ENCODE results near the gene IGFL2. TPM values are rescaled to one million over a fixed set of nuclear protein-coding genes. Genes with fewer than 3 reads are reported as not detected.
"Not testable (repeated sequence)": the region's sequence is repeated elsewhere in the genome, so short reads cannot be mapped to it uniquely, and the experiment has no call there.

Gene IGFL2
- total and polyA plus RNA-seq, 2 donors = 0.61 to 6.9 TPM

DNA sequence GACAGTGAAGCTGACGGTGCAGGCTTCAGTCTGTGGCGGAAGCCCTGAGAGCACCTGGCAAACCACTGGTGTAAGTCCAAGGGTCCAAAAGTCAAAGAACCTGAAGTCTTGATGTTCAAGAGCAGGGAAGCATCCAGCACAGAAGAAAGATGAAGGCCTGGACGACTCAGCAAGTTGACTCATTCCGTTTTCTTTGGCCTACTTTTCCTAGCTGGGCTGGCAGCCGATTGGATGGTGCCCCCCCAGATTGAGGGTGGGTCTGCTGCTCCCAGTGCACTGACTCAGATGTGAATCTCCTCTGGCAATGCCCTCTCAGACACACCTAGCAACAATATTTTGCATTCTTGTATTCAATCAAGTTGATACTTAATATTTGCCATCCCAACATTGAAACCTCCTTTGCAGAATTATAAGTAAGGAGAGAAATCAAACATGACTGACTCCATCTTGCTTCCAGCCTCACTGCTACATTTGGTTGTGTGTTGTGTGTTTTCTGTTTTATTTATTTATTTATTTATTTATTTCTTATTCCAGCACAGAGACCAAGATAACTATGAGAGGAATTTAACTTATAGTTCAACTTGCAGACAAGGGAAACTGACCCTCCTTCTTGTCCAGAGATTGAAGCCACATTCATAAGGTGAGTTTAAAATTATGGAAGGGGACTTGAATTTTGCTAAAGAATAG is 32.8 kb downstream of the IGFL2 start:
- peaks cover 0 to 4% of the 10 kb centered on the region in 2 donors for H3K27me3 ChIP-seq (ENCODE audit: control insufficient read depth in 2 of 2, insufficient read depth in 1 of 2, low read length in 1 of 2)
- no peaks in the 10 kb centered on the region for H3K9me3 ChIP-seq (ENCODE audit: control insufficient read depth in 2 of 2, insufficient read depth in 1 of 2, low read length in 1 of 2)
- DNase-seq (ENCODE audit: low read depth in 6 of 9, low spot score in 9 of 9) = no peak
- H3K36me3 ChIP-seq (ENCODE audit: control insufficient read depth in 2 of 2, insufficient read depth in 2 of 2, low read length in 1 of 2) = no peaks in the 10 kb centered on the region
- H3K4me3 ChIP-seq (ENCODE audit: low read length in 2 of 2) = no peak overlapping the region
- 88% methylated on average over 5 of the region's 5 CpGs for WGBS
- H3K27ac ChIP-seq (ENCODE audit: low read depth in 1 of 2, low read length in 1 of 2) = no peak overlapping the region
- H3K4me1 ChIP-seq (ENCODE audit: control insufficient read depth in 2 of 2, insufficient read depth in 2 of 2, low read length in 2 of 2) = peaks cover 0 to 4% of the 10 kb centered on the region in 2 donors

DNA sequence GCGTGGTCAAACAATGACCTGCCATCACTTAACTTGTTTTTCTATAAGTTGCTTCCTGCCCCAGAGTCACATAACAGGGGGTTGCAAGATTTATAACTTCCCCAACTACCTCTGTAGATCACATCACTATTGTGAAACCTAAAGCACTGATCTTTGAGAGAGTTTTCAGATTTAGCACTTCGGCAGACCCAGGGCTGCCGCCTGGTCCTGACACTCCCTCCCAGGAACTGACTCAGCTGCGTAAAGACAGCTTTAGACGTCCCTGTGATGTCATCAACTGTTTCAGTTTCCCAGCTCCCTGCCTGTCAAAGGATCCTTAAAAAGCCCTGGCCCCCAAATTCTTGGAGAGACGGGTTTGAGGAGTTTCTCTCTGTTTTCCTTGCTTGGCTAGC is 33.3 kb downstream of the IGFL2 start:
- H3K27ac ChIP-seq (ENCODE audit: low read depth in 1 of 2, low read length in 1 of 2) = no peak overlapping the region
- no peak for DNase-seq (ENCODE audit: low read depth in 6 of 9, low spot score in 9 of 9)
- 11% methylated on average over 6 of the region's 6 CpGs for WGBS
- no peak overlapping the region for H3K4me3 ChIP-seq (ENCODE audit: low read length in 2 of 2)
- peaks cover 0 to 4% of the 10 kb centered on the region in 2 donors for H3K27me3 ChIP-seq (ENCODE audit: control insufficient read depth in 2 of 2, insufficient read depth in 1 of 2, low read length in 1 of 2)
- no peaks in the 10 kb centered on the region for H3K36me3 ChIP-seq (ENCODE audit: control insufficient read depth in 2 of 2, insufficient read depth in 2 of 2, low read length in 1 of 2)
- peaks cover 0 to 4% of the 10 kb centered on the region in 2 donors for H3K4me1 ChIP-seq (ENCODE audit: control insufficient read depth in 2 of 2, insufficient read depth in 2 of 2, low read length in 2 of 2)
- no peaks in the 10 kb centered on the region for H3K9me3 ChIP-seq (ENCODE audit: control insufficient read depth in 2 of 2, insufficient read depth in 1 of 2, low read length in 1 of 2)

DNA sequence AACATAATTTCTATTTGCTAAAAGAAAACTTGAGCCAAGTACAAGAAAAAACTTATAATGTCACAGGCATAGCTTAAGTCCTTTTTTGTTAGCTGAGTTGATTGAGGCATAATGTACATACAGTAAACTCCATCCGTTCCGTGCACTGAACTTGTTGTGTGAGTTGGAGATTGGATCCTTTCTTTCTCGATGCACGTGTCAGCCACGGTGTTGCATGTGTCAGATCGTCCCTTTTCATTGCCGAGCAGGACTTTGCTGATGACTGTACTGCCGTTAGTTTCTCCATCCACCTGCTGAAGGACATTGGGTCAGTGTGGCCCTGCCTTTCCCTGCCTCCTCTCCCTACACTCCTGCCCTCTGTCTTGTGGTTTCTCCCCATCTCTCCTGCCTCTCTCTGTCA is 34.4 kb downstream of the IGFL2 start:
- Histone ChIP-seq H3K9me3 (ENCODE audit: control insufficient read depth in 2 of 2, insufficient read depth in 1 of 2, low read length in 1 of 2) (no peaks in the 10 kb centered on the region), H3K4me1 (ENCODE audit: control insufficient read depth in 2 of 2, insufficient read depth in 2 of 2, low read length in 2 of 2) (peaks cover 0 to 4% of the 10 kb centered on the region in 2 donors), H3K27me3 (ENCODE audit: control insufficient read depth in 2 of 2, insufficient read depth in 1 of 2, low read length in 1 of 2) (peaks cover 0 to 4% of the 10 kb centered on the region in 2 donors), H3K36me3 (ENCODE audit: control insufficient read depth in 2 of 2, insufficient read depth in 2 of 2, low read length in 1 of 2) (no peaks in the 10 kb centered on the region), H3K27ac (ENCODE audit: low read depth in 1 of 2, low read length in 1 of 2) (no peak overlapping the region), H3K4me3 (ENCODE audit: low read length in 2 of 2) (no peak overlapping the region)
- 94% methylated on average over 8 of the region's 8 CpGs for WGBS
- no peak for DNase-seq (ENCODE audit: low read depth in 6 of 9, low spot score in 9 of 9)

DNA sequence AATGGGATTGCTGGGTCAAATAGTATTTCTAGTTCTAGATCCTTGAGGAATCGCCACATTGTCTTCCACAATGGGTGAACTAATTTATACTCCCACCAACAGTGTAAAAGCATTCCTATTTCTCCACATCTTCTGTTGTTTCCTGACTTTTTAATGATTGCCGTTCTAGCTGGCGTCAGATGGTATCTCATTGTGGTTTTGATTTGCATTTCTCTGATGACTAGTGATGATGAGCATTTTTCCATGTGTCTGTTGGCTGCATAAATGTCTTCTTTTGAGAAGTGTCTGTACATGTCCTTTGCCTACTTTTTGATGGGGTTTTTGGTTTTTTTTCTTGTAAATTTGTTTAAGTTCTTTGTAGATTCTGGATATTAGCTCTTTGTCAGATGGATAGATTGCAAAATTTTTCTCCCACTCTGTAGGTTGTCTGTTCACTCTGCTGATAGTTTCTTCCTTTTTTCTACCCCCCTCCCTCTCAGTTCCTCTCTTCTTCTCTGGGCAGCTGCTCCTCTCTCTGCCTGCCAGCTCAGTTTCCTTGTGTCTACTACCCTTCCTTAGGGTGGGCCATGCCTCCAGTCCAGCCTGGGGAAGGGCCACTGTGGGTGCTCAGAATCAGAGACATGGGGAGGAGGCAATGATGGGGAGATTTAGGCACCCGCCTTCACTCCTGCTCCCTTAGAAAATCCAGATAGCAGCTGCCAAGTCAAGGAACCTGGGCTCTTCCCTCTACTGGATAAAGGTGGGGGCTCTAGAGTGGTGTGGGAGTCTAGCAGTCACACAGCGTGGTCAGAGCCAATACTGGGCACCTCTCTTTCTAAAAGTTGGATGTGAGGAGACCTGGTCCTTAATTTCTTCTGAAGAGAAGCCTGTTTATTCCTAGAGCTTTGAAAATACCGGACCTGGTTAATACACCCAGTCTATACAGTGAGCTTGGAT is 37.0 kb downstream of the IGFL2 start:
- WGBS = 66% methylated on average over 6 of the region's 6 CpGs
- Histone ChIP-seq H3K27me3 (ENCODE audit: control insufficient read depth in 2 of 2, insufficient read depth in 1 of 2, low read length in 1 of 2) (peaks cover 2 to 14% of the 10 kb centered on the region in 2 donors), H3K27ac (ENCODE audit: low read depth in 1 of 2, low read length in 1 of 2) (peak overlapping the region in 1 of 2 donors; percentile 25)
- DNase-seq (ENCODE audit: low read depth in 6 of 9, low spot score in 9 of 9); H3K36me3 ChIP-seq (ENCODE audit: control insufficient read depth in 2 of 2, insufficient read depth in 2 of 2, low read length in 1 of 2); H3K9me3 ChIP-seq (ENCODE audit: control insufficient read depth in 2 of 2, insufficient read depth in 1 of 2, low read length in 1 of 2); H3K4me1 ChIP-seq (ENCODE audit: control insufficient read depth in 2 of 2, insufficient read depth in 2 of 2, low read length in 2 of 2); H3K4me3 ChIP-seq (ENCODE audit: low read length in 2 of 2): not testable (repeated sequence)

DNA sequence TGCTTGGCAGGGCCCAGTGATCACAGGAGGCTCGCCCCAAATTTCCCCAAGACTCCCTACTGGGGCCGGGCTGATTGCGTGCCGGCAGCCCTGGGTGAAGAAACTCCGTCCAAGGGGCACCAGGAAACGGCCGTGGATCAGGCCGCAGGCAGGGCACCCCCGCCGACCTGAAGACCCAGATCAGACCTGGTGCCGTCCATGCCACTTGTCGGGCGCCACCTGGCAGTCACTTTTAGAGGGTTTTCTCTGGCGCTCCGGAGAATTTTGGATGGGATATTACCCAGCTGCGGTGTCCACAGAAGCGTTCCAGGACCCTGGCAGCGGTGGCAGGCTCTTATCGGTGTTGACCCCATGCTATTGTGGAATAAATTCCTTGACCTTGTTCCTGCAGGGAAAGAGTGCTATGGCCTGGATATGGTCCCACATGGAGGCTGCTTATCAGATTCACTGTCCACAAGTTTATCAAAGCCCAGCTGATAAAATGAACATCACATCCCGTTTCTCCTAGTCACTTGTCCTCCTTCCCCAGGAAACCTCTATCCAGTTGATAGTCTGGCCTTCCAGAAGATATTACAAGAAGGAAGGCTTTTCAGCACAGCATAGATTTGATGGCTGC is 38.2 kb downstream of the IGFL2 start:
- DNase-seq (ENCODE audit: low read depth in 6 of 9, low spot score in 9 of 9) = no peak
- H3K4me3 ChIP-seq (ENCODE audit: low read length in 2 of 2) = no peak overlapping the region
- H3K4me1 ChIP-seq (ENCODE audit: control insufficient read depth in 2 of 2, insufficient read depth in 2 of 2, low read length in 2 of 2) = peaks cover 0 to 8% of the 10 kb centered on the region in 2 donors
- WGBS = 95% methylated on average over 20 of the region's 20 CpGs
- no peaks in the 10 kb centered on the region for H3K36me3 ChIP-seq (ENCODE audit: control insufficient read depth in 2 of 2, insufficient read depth in 2 of 2, low read length in 1 of 2)
- H3K27ac ChIP-seq (ENCODE audit: low read depth in 1 of 2, low read length in 1 of 2) = no peak overlapping the region
- no peaks in the 10 kb centered on the region for H3K9me3 ChIP-seq (ENCODE audit: control insufficient read depth in 2 of 2, insufficient read depth in 1 of 2, low read length in 1 of 2)
- peaks cover 2 to 12% of the 10 kb centered on the region in 2 donors for H3K27me3 ChIP-seq (ENCODE audit: control insufficient read depth in 2 of 2, insufficient read depth in 1 of 2, low read length in 1 of 2)

DNA sequence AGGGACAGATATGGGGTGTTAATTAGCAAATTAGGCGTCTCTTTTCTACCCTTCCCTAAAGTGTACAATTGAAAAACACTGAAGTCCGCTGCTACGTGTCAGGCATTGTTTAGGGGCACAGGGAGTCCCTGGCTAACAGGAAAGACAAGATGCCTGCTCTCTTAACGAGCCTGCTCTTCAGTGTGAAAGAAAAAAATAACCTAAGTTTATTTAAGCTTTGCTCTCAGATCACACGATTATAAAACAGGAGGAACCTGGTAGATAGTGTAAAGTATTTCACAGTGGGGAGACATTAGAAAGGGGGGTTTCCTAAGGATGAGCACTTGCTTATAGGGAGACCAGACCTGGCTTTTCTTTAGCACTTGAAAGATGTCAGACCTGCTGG is 38.7 kb downstream of the IGFL2 start:
- peaks cover 2 to 12% of the 10 kb centered on the region in 2 donors for H3K27me3 ChIP-seq (ENCODE audit: control insufficient read depth in 2 of 2, insufficient read depth in 1 of 2, low read length in 1 of 2)
- no peak overlapping the region for H3K27ac ChIP-seq (ENCODE audit: low read depth in 1 of 2, low read length in 1 of 2)
- H3K4me3 ChIP-seq (ENCODE audit: low read length in 2 of 2) = no peak overlapping the region
- H3K9me3 ChIP-seq (ENCODE audit: control insufficient read depth in 2 of 2, insufficient read depth in 1 of 2, low read length in 1 of 2) = no peaks in the 10 kb centered on the region
- DNase-seq (ENCODE audit: low read depth in 6 of 9, low spot score in 9 of 9) = no peak
- H3K36me3 ChIP-seq (ENCODE audit: control insufficient read depth in 2 of 2, insufficient read depth in 2 of 2, low read length in 1 of 2) = no peaks in the 10 kb centered on the region
- H3K4me1 ChIP-seq (ENCODE audit: control insufficient read depth in 2 of 2, insufficient read depth in 2 of 2, low read length in 2 of 2) = peaks cover 0 to 8% of the 10 kb centered on the region in 2 donors
- WGBS = 71% methylated on average over 5 of the region's 5 CpGs

DNA sequence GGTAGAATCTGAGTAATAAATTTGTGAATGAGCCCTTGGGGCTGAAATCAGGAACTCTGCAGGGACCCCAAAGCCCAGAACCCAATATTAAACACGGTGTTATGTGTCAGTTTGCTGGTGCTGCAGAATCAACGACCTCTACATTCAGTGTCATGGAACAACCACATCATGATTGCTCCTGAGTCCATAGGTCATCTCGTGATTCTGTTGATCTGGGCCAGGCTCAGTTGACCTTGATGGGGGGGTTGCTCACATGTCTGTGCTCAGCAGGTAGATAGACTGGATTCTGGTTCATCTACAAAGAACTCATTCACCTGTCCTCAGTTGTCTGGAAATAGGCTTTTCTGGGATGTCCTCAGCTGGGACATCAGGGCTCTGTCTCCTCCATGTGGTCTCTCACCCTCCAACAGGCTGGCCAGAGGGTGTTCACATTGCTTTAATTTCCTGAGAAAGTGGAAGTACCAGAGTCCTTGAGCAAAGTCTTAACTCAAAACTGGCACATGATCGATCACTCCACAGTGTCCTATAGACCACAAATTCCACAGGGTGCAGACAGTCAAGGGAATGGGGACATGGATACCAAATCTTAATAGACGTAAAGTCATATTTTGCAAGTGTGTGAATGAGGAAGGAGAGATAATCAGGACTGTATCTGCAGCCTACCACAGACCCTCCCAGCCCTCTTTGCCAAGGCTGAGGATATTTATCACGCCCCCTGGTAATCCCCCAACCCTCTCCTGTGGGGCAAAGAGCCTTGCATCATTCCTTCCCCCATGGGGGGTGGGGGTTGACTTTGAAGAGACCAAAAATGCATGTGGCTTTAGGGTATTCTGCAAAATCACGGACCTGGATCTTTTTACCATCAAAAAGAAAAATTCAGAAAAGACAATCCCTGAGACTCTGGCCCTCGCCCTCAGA is 42.2 kb downstream of the IGFL2 start:
- no peak for DNase-seq (ENCODE audit: low read depth in 6 of 9, low spot score in 9 of 9)
- Histone ChIP-seq H3K4me3 (ENCODE audit: low read length in 2 of 2) (no peak overlapping the region), H3K27ac (ENCODE audit: low read depth in 1 of 2, low read length in 1 of 2) (no peak overlapping the region), H3K36me3 (ENCODE audit: control insufficient read depth in 2 of 2, insufficient read depth in 2 of 2, low read length in 1 of 2) (no peaks in the 10 kb centered on the region), H3K4me1 (ENCODE audit: control insufficient read depth in 2 of 2, insufficient read depth in 2 of 2, low read length in 2 of 2) (peaks cover 0 to 6% of the 10 kb centered on the region in 2 donors), H3K27me3 (ENCODE audit: control insufficient read depth in 2 of 2, insufficient read depth in 1 of 2, low read length in 1 of 2) (peaks cover 2 to 11% of the 10 kb centered on the region in 2 donors), H3K9me3 (ENCODE audit: control insufficient read depth in 2 of 2, insufficient read depth in 1 of 2, low read length in 1 of 2) (no peaks in the 10 kb centered on the region)
- 70% methylated on average over 8 of the region's 8 CpGs for WGBS

DNA sequence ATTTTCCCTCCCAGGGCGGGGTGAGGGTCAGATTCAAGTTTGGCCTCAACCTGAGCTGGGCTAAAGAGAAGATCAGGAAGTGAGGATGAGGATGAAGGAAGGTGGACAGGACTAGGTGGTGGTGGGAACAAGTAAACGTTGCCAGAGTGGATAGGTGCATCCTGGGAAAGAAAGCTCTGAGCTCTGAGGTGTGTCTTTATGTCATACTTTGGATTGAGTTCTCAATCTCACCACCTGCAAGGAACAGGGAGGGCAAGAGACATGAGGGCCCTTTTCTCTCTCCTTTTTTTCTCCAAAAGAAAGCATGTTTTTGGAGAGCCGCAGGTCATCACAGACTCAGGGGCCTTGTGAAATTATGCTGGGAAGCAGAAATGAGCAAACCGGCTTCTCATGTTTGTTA is 43.3 kb downstream of the IGFL2 start:
- Histone ChIP-seq H3K27ac (ENCODE audit: low read depth in 1 of 2, low read length in 1 of 2) (no peak overlapping the region), H3K27me3 (ENCODE audit: control insufficient read depth in 2 of 2, insufficient read depth in 1 of 2, low read length in 1 of 2) (peaks cover 2 to 10% of the 10 kb centered on the region in 2 donors), H3K4me1 (ENCODE audit: control insufficient read depth in 2 of 2, insufficient read depth in 2 of 2, low read length in 2 of 2) (peaks cover 0 to 4% of the 10 kb centered on the region in 2 donors), H3K9me3 (ENCODE audit: control insufficient read depth in 2 of 2, insufficient read depth in 1 of 2, low read length in 1 of 2) (no peaks in the 10 kb centered on the region), H3K4me3 (ENCODE audit: low read length in 2 of 2) (no peak overlapping the region), H3K36me3 (ENCODE audit: control insufficient read depth in 2 of 2, insufficient read depth in 2 of 2, low read length in 1 of 2) (no peaks in the 10 kb centered on the region)
- no peak for DNase-seq (ENCODE audit: low read depth in 6 of 9, low spot score in 9 of 9)
- 83% methylated on average over 4 of the region's 4 CpGs for WGBS
